ENCODE data around the gene MLLT1.
A peak's percentile ranks its signal among the peaks of the same experiment; 100 is the strongest.

Gene MLLT1

DNA sequence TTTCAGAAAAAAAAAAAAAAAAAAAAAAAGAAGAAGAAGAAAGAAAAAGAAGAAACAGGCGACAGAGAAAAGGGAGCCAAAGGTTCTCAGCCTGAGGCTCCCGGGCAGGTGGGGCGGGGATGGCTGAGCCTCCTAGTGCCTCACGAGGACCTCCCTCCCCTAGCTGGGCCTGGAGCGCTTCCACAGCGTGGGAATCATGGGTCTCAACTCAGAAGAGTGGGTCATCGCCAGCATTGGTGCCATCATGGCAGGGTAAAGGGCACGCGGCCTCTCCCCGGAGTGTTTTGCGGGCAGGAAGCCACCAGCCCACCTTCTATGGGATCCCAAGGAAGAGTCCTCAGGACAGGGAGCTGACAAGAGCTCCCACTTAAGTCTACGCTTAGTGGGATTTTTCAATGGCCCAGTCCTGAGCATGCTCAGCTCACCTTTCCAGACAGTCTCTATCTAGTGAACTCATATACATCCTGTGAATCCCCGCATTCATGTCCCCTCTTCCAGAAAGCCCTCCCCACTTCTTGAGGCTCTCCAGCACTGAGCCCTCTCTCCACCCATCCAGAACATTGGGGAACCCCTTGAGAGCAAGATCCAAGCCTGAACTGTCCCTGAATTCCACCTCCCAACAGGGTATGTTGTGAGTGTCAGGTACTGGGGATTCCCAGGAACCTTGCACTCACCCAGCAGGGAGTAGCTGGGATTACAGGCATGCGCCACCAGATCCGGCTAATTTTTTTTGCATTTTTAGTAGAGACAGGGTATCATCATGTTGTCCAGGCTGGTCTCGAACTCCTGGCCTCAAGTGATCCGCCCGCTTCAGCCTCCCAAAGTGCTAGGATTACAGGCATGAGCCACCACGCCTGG is 74.7 kb downstream of the MLLT1 start:
- DNase-seq = no peak

DNA sequence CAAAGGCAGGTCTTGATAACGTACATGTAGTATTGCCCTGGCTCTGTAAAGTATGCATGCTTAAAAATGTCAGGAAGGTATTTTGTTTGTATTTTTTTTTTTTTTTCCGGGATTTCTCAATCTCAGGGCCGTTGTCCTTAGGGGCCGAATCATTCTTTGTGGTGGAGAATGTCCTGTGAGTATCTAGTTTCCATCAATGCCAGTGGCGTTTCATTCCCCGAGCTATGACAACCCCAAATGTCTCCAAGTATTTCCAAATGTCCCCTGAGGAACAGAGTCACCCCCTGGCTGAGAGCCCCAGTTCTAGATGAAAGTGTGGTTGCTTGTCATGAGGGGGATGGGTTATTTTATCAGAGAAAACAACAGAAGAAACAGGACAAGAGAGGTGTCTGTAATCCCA is 75.6 kb downstream of the MLLT1 start:
- DNase-seq = no peak

DNA sequence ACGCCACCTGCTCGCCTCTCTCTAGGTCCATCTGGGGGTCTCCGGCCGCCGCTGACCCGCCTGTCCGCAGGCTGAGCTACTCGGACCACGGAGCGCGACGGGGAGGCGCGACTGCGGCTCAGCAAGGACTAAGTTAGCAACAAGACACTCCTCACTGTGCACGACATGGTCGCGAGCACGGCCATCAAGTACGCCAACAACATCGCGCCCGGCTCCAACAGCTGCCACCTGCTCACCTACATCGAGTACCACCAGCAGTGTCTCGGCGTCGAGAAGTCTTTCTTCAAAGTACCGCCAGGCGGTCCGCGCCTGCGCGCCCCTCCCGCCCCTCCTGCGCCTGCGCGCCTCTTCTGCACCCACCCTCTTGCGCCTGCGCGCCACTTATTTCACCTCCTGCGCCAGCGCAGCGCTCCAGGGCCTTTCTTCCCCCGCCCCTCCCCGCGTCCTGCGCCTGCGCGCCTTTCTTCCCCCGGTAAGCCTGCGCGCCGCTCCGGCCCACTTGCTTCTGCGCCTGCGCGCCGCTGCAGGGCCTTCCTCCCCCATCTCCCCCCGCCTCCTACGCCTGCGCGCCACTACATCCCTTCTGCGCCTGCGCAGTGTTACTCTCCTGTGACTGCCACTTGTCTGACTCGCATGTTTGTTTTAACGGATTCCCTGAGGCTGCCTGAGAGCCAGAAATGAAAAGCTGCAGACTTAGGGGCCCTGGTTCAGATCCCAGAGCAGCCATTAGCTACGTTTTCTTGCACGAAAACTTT is 80.4 kb downstream of the MLLT1 start:
- DNase-seq = peak; percentile 99

DNA sequence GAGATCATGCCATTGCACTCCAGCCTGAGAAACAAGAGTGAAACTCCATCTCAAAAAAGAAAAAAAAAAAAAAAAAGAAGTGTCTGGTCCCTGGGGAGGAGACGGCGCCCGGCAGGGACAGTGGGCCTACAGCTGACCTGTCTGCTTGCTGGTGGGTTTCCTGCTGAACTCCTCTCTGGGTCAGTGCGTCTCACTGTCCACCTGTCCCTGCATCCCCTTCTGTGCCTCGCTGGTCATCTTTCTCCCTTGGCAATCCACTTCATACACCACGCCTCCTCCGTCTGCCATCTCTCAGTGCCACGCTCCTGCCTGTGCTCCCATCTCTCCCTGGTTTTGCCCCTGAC is 80.9 kb downstream of the MLLT1 start:
- no peak for DNase-seq

DNA sequence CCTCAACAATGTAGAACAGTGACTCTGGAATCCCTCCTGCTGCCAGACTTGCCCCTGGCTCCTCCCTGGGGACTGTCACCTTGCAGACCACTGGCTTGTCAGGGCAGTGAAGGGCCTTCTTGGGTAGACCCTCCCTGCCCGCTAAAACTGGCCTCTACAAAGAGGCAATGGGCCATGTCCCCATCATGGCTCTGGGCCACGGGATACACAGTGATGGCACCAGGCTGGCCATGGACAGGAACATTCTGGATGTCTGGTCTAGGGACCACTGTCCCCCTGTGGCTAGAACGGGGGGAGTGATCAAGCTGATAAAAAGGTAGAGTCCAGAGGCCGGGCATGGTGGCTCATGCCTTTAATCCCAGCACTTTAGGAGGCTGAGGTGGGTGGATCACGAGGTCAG is 83.4 kb downstream of the MLLT1 start:
- DNase-seq = no peak

DNA sequence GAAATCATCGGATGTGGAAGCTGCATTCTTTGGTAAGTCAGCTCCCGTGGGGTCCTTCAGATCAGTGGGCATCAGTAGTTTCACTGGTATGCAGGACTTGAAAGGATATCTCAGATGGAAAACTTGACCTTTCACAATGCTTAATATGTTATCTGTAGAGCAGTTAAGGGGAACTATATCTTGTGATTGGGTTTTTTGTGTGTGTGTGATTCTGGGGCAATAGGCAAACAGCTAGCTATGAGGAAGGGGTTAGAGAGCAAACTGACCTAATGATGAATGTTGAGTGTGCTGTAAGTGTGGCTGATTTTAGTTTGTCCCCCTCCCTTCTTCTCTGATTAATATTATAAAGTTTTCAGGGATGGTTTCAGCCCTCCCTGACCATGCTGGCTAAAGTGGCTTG is 91.0 kb downstream of the MLLT1 start:
- DNase-seq = no peak

DNA sequence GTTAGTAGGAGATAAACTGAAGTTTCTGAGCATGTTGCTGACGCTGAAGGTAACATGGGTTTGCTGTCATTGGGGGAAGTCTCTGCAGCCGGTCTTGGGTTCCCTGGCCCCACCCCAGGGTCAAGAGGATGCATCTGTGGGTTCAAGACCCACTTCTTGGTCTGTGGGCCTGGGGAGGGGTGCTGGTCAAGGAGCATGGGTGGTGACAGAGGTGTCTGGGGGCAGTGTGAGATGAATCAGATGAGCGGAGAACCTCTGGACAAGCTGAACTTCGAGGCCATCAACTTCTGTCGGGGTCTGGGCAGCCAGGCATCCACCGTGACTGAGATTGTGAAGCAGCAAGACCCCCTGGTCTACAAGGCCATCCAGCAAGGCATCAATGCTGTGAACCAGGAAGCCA is 92.4 kb downstream of the MLLT1 start:
- DNase-seq = no peak

DNA sequence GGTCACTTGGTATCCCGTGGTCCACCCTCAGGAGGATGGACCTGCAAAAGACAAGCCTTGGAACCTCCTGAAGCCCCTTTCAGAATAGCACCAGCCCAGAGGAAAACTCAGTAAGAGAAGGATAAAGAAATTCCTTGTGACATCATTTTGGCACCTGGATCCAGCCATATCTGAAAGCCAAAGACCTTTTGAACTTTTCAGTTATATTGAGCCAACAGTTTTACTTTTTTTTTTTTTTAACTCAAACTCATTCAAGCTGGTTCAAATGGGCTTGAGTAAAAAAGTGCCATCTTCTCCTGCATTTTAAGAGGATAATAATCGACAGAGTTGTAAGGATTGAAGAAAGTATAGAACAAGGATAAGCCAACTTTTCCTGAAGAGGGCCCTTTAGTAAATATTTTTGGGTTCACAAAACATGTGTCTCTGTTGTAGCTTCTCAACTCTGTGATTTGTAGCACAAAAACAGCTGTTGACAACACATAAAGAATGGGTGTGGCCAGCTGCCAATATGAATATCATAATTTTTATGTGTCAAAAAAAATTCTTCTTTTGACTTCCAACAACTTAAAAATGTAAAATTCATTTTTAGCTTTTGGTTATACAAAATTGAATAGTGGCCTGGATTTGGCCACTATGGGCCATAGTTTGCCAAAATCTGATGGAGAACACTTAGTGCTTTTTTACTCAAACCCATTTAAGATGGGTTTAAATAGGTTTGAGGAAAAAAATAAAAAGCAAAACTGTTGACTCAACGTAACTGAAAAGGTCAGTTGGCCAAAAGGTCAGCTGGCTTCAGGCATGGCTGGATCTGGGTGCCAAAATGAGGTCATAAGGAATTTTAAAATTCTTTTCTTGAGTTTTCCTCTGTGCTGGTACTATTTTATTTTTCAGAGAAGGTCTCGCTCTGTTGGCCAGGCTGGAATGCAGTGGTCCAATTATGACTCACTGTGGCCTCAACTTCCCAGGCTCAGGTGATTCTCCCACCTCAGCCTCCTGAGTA is 93.6 kb downstream of the MLLT1 start:
- DNase-seq = no peak

DNA sequence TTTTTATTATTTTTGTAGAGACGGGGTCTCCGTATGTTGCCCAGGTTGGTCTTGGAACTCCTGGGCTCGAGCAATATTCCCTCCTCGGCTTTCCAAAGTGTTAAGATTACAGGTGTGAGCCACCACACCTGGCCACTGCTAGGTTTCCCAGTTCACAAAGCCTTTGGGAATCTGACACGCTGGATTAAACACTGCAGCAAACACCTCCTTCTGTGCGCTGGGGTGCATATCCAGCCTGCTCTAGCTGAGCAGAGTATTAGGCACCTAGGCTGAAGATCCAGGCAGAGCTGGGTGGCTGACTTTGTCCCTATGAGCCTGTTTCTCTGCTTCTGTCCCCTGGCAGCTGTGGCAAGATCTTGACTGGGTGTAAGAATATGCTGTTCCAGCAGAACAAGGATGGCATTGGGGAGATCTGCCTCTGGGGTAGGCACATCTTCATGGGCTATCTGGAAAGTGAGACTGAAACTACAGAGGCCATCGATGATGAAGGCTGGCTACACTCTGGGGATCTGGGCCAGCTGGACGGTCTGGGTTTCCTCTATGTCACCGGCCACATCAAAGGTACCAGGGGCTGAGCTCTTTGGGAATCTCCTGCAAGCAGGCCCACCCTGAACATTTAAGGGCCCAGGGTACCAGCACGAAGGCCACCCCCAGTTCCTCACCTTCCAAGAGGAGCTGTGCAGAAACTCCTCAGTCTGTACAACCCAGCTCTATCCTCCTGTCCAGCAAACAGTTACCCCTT is 94.5 kb downstream of the MLLT1 start:
- no peak for DNase-seq

DNA sequence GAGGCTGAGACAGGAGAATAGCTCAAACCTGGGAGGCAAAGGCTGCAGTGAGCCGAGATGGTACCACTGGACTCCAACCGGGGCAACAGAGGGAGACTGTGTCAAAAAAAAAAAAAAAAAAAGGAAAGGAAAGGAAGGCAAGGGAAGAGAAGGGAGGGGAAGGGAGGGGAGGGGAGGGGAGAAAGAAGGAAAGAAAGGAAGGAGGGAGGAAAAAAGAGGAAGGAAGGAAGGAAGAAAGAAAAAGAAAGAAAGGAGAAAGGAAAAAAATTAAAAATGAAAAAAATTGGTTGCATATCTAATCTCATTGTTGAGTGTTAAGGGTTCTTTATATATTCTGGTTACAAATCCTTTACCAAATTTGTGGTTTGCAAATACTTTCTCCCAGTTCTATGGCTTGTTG is 98.7 kb downstream of the MLLT1 start:
- no peak for DNase-seq

DNA sequence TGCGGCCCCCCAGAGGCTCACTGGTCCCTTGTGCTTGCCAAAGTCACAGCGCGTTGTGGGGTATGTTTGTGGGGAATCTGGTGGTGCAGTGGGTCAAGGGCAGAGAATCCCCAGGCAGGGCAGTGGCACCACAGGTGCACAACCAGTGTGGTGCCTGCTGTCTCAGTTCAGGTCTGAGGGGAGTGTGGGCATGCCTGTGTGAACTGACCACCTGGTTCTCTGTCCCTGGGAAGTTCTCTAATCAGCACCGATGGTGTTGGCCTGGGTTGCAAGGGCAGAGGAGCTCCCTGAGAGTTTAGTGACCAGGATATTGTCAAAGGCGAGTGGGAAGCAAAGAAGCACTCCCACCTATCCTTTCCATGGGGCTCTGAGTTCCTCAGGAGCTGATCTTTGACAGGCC is 106.6 kb downstream of the MLLT1 start:
- DNase-seq = no peak

DNA sequence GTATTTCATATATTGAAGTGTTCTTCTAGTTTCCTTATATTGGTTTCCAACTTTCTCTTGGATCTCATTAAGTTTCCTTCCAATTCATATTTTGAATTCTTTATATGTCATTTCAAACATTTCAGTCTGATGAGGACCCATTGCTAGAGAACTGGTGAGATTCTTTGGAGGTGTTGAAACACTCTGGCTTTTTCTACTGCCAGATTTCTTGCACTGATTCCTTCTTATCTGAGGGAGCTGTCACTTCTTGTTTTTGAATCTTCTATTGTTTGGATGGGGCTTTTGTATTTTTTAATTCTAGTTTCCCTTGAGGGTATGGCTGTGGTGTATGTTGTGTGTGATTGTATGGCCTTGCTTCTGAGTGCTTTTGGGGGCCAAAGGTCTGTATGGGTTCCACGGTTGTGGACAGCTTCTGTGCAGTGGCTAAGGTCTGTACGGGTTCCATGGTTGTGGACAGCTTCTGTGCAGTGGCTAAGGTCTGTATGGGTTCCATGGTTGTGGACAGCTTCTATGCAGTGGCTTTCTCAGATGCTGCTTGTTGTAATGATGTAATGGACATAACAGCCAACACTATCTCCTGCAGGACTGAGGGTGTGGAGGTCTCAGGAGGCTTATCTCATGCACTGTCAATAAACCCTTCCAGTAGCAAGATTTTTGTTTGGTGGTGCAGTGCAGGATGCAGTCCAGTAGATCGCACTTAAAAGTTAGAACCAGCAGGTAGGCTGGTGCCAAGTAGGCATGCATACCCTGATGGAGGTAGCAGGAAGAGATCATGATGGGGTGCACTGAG is 107.5 kb downstream of the MLLT1 start:
- no peak for DNase-seq

DNA sequence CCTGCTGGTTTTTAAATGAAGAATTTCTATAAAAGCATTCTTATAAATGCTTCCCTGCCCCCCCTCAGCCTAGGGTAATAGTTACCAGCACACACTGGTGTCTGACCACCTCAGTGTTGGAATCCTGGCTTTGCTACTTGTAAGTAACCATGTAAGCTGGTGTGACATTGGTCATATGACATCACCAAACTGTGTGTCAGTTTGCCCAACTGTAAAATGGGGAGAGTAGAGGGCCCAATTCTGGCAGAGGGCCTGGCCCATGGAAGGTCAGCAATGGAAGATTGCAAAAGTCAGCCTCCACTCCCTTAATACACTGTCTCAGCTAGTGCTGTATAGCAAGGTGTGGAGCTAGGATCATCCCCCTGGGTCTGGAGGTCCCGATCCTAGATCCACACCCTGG is 112.7 kb downstream of the MLLT1 start:
- no peak for DNase-seq

DNA sequence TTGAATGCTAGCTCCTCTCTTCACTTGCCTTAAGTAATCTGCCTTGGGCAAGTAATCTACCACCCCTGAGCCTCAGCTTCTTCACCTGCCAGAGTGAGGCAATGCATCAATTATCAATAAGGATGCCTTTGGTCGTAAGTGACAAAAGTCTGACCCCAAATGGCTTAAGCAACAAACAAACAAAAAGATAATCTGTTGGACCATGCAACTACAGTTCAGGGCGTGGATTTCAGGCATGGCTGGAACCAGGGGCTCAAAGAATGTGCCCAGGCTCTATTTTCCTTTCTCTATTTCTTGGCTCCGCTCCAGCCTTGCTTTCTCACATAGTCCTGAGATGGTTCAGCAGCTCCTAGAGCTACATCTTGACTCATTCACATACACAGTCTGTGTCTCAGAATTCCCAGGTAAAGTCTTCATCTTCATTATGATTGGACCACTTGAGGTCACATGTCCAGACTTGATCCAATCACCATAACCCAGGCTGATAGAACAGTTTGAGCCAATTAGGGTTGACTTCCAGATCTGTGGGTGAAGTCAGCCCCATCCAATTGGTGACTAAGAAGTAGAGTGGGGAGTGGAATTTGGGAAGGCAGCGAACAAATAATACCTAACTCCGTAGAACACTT is 114.8 kb downstream of the MLLT1 start:
- DNase-seq = no peak

DNA sequence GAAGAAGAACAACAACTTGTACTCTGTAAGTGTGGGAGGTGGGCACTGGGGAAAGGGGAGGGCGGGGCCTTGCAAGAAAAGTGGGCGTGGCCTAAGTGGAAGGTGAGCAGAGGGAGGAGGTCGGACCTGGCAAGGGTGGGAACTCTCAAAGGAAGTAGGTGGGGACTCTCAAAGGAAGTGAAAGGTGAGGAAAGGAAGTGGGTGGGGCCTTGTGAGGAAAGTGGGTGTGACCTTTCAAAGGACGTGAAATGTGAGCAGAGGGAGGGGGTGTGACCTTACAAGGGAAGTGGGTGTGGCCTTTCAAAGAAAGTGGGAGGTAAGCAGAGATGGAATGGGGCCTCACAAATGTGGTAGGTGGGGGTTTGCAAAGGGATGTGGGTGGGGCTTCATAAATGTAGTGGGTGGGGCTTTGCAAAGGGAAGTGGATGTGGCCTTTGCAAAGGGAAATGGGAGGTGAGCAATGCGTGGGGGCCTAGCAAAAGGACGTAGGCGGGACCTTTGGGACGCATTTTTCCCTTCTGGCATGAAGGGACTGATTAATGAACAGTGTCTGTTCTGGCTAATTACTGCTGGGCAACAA is 118.4 kb downstream of the MLLT1 start:
- DNase-seq = peak; percentile 18
